ENCODE measurements around the gene VSIG8.

VSIG8 gene

DNA sequence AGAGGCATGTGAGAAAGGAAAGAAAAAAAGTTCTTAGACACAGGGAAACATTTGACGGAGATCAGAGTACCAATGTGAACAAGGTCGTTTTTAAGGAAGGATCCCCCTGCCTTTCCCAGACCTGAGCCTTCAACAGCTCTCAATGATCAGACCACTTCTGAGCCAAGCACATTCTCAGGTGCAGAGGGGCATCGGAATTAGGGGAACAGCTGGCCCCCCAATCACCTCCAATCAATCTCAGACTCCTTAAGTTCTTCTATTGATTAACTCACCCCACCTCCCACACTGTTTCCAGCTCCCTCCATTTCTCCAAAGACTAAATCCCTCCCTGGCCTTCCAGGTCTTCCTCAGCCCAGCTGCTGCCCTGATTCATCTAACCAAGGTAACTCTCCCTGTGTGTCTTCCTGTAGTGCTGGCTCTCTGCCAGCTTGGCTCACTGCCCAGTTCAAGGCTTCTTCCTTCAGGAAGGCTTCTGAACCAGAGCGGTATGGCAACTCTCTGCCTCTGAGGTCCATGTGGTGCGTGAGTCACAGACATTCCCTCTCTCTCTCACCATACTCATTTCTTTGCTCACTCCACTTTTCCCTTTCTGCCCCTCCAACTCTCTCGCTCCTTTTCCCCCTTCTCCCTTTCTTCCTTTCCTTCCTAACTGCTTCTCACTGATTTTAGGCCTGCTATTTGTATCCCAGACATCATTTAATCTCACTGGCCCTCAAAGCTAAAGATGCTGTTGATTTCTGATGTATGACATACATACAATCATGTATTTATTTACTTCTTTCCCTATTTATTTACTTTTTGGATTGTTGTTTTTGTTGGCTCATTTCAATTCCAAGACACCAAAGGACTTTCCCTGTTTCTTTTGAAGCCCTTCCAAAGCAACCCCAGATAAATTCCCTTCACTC, 19.4 kb upstream of the VSIG8 start:
- DNase-seq, result no peak

DNA sequence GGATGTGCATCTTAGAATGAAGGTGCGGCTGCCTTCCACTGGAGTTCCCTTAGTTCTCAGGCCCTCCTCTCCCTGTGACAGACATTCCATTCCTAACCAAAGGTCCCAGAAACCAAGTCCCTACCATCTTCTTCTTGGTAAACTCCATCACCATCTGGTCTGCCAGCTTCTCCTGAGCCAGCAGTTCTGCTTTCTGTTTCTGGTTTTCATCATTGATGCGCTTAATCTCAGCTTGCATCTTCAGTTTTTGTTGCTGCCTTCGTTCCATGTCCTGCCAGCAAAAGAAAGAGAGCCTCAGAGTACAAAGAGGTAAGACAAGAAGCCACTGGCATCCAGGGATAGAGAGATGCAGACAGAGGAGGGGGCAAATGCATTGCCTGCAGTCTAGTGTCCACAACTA, 18.0 kb upstream of the VSIG8 start:
- no peak for DNase-seq

GRCh38 chr1:159879977-159880376, 17.5 kb upstream of the VSIG8 start:
- no peak for DNase-seq

DNA sequence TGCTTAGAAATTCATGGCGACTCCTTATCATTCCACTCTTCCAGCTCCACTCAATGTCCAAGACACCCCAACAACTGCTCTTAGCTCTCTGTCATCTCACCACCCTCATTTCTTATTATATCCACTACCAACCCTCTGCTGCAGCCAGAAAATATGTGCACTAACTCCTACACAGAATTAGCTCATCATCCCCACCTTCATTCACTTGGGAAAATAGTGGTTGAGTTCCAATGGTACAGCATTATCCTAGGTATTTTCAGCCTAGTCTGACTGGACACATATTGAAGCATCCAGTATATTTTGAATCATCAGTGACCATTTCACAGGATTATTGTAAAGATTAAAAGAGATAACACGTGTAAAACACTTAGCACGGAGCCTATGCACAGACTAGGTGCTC, 16.7 kb upstream of the VSIG8 start:
- DNase-seq, result no peak

DNA sequence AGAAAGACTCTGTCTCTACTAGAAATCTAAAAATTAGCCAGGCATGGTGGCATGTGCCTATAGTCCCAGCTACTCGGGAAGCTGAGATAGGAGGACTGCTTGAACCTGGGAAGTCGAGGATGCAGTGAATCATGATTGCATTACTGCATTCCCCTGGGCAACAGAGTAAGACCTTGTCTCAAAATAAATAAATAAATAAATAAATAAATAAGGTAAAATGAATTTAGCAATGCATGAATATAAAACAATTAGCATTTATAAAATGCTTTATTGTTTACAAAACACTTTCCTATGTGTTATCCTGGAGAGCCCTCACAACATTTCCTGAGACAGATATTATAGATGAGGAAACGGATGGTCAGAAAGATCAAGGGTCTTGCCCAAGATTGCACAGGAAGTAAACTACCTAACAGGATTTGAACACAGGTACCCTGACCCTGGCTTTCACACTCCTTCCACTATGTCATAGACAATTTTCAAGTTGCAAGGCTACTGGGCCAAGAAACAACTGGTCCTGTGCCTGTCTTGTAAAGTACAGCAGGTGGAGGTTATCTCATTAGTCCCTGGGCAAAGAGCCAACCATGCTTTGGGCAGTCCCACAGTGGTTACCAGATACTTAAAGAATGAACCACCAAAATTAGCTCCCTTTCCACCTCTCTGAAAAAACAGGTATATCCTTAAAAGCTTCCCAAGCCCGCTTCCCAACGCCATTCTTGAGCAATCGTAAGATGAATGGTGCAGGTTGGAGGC, 15.4 kb upstream of the VSIG8 start:
- DNase-seq, result no peak

DNA sequence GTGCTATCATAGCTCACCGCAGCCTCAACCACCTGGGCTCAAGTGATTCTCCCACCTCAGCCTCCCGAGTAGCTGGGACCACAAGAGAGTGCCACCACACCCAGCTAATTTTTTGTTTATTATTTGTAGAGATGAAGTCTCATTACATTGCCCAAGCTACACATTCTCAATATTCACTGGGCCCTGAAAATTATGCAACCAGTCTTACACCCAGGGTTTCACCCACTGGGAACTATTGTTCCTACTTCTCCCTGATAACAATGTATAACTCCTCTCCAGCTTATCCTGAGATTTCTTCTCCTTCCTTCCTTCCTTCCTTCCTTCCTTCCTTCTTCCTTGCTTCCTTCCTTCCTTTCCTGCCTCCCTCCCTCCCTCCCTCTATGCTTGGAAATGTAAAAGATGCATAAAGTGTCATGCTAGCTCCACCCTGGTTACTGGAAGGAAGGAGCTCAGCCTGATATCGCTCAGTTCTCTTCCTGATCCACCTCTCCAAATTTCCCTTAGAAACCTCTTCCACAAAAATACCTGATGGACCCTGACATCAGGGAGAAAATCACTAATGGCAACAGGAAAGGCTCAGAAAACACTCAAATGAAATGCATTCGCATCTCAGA, 11.2 kb upstream of the VSIG8 start:
- no peak for DNase-seq

DNA sequence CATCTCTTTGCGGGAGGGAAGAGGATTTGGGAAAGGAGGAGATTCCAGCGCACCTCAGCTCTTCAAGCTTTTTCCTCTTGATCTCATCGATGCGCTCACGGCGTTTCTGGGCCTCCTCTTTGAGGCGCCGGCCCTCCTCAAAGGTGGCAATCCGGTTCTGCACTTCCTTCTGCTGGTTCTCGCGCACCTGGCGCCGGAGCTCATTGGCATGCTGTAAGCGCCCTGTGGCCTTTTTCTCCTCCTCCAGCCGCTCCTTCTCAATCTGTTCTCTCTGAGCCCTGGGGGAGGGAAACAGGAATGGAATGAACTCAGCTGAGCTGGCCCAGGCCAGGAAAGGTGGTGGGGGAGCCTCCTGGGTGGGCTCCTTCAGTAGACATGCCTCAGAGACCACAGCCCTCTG, 10.4 kb upstream of the VSIG8 start:
- no peak for DNase-seq

DNA sequence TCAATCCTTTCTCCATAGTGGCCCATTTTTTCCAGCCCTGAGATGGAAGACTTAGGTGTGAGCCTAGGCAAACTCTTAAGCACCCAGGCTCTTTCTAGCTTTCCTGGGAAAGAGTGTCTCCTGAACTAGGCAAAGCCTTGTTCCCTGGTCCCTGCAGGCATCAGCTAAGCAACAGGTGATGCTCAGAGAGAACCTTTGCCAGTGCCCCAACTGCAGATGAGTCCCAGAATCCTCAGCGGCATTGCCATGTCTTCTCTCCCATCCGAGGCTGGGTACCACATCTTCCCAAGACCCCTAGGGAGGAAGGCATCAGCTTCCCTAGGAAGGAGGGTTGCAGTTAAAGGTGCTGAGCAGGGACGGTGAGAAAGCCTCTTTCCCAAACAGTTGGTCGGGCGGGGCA, 8.2 kb upstream of the VSIG8 start:
- no peak for DNase-seq

DNA sequence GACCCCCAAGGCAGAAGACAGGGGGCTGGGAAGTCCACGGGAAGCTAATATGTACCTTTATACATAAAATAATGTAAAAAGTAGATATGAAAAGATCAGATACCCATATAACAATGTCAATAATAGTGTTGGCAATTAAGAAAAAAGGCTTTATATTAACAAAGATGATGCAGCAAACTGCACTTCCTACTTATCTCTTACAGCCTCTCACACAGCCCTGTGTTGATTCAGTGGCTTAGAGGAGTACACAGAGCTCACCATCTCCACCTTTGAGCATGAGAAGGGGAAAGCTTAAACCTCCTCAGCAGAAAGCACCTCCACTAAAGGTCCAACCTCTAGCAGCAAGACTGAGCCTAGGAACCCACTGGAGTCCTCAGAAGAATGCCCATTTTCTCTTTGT, 7.2 kb upstream of the VSIG8 start:
- DNase-seq, result no peak

- DNase-seq, result no peak
Measured at GRCh38 chr1:159869173-159869572, 6.7 kb upstream of the VSIG8 start.

- no peak for DNase-seq
Measured at GRCh38 chr1:159868766-159869165, 6.3 kb upstream of the VSIG8 start.

DNA sequence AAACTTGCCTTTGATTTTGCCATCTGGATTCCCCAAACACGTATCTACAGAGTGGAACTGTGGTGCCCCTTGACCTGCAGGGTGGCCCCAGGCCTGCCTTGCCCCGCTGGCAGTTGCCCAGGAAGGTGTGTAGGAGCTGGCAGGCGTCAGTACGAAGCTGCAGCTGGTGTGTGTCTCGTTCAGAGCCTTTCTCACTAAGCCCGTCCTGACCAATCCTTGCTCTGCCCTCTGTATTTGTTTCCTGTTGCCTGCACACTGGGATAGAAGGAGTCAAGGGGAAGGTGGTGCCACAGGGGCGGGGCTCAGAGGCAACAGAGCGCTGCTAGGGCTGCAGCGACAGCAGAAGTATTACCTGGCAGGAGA, 5.2 kb upstream of the VSIG8 start:
- DNase-seq, result no peak

DNA sequence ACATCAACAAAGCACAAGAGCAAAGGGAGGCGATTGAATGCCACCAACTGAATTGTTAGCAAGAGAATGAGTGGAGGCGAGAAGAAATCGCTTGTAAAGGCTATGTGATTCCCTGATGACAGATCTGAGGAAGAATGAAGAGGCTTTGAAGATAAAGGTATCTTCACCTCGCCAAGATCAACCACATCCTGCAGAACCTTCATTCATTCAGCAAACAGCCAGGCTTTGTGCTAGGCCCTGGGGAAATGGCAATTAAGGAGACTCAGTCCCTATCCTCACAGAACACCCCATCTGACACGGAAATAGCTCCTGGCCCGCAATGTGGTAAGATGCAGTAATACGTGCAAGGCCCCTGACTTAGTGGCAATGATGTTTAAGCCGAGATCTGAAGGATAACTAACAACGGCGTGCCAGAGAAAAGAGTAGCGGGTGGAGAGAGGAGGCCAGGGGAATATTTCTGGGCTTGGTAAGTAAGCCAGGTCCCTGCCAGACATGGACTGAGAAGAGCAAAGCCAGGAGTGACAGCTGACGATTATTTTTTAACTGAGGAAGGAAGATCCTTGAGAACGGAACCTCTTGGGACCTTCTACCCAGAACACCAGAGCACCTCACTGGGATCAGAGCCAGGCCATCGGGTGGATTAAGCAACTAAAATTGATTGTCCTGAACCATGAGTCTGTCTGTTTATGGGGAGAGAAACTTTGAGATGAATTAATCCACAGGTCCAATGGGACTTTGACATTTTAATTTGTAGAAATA, 4.6 kb upstream of the VSIG8 start:
- DNase-seq, result no peak

- no peak for DNase-seq
Measured at GRCh38 chr1:159866066-159866465, 3.6 kb upstream of the VSIG8 start.

- DNase-seq, result no peak
Measured at GRCh38 chr1:159864262-159864661, 1.8 kb upstream of the VSIG8 start.

GRCh38 chr1:159862031-159862430, 426 bp downstream of the VSIG8 start:
- no peak for DNase-seq

DNA sequence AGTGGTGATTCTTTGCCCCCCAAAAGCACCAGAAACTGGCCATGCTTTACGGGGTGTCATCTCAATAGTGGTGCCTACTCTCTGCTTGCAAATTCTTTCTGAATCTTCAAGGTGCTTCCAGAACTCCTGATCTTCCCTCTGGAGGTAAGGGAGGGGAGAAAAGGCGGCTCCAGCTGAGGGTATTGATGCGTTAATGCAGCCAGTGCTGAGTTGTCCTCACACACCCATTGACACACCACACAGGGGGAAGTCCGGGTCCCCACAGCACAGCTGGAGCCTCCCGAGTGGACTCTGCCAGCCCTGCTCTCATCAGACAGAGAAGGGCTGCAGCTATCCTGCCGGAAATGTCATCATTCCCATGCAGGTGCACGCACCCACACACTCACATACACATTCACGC, 1.2 kb downstream of the VSIG8 start:
- no peak for DNase-seq

DNA sequence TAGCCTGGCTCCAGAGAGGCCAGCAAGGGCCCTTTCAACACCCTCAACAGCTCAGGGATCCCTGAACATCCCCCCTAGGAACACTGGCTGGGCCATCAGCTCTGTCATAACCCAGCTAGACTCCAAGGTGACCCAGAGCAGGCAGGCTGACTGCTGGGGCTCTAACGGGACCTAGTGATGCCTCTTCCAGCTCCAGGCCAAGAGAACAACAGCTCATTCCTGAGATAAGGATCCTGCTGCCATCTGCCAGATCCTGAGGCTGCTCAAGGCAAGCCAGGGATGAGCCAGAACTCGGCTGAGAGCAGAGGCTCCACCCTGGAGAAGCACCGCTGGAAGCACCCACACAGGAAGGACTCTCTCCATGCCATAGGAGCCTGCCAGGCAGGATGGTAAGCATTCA, 2.0 kb downstream of the VSIG8 start:
- no peak for DNase-seq

- no peak for DNase-seq
Measured at GRCh38 chr1:159859767-159860322, 2.6 kb downstream of the VSIG8 start.

DNA sequence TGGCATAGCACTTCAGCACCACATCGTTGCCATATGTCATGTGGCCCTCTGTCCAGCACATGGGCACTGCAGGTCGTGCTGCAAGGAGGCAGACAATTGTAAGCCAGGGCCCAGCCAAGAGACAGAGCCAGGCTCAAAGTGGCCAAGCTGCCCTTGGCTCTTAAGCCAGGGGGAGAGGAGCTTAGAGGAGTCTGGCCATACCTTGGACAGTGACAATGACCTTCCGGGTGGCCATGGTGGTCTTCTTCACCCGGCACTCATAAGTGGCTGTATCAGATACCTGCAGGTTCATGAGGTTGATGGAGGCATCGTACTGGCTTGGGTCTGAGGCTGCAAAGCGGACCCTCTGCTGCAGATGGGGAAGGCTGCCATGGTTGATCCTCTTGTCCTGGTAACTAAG, 4.6 kb downstream of the VSIG8 start:
- no peak for DNase-seq

- DNase-seq, result no peak
Measured at GRCh38 chr1:159856576-159856975, 5.9 kb downstream of the VSIG8 start.

GRCh38 chr1:159855709-159856108, 6.7 kb downstream of the VSIG8 start:
- DNase-seq, result no peak

- DNase-seq, result no peak
Measured at GRCh38 chr1:159854693-159855192, 7.7 kb downstream of the VSIG8 start.
